BLaER1 treated with 17β-estradiol and CSF1 and Interleukin-3, amounts not matched to agents 10 nM and 100 nM (cell line): Measurements from ENCODE around the gene LRRC41.

Source experiments
- H3K27ac ChIP-seq, 11 experiments: shearing (Covaris generic); formaldehyde crosslinking; 2 replicates each; pipeline ENCODE4 v1.8.1; 2022
- H3K27me3 ChIP-seq, 11 experiments: shearing (Covaris generic); formaldehyde crosslinking; 2 replicates each; pipeline ENCODE4 v1.8.1; 2022
- H3K36me3 ChIP-seq, 11 experiments: shearing (Covaris generic); formaldehyde crosslinking; 2 replicates each; pipeline ENCODE4 v1.8.1; 2022
- H3K4me1 ChIP-seq, 10 experiments: shearing (Covaris generic); formaldehyde crosslinking; 2 replicates each; pipeline ENCODE4 v1.8.1; 2022
- H3K4me2 ChIP-seq, 11 experiments: shearing (Covaris generic); formaldehyde crosslinking; 2 replicates each; pipeline ENCODE4 v1.8.1; 2022
- H3K4me3 ChIP-seq, 10 experiments: shearing (Covaris generic); formaldehyde crosslinking; 2 replicates each; pipeline ENCODE4 v1.8.1; 2022
- H3K9ac ChIP-seq, 11 experiments: shearing (Covaris generic); formaldehyde crosslinking; 2 replicates each; pipeline ENCODE4 v1.8.1; 2022
- H3K9me3 ChIP-seq, 11 experiments: shearing (Covaris generic); formaldehyde crosslinking; replicated peaks in 1 of 11; 2 replicates each; pipeline ENCODE4 v1.8.1; 2022
- H4K20me1 ChIP-seq, 11 experiments: shearing (Covaris generic); formaldehyde crosslinking; 2 replicates each; pipeline ENCODE4 v1.8.1; 2022
- Cebpa-rat ChIP-seq, 11 experiments: shearing (Covaris generic); IDR thresholded peaks; 2 replicates each; pipeline ENCODE4 v1.8.1; 2022

LRRC41 gene

GRCh38 chr1:46289976-46290375 lies 13.4 kb downstream of the LRRC41 start:
- H3K27ac ChIP-seq: no peak overlapping the region
- no peaks in the 10 kb centered on the region for H3K27me3 ChIP-seq
- H4K20me1 ChIP-seq: peaks cover 0 to 79% (median 28%) of the 10 kb centered on the region in 11 experiments; a peak in 20 of 22 replicates
- peak overlapping the region in 1 of 11 experiments; percentile 64; a peak in 1 of 22 replicates for H3K4me2 ChIP-seq
- peaks cover 0 to 30% (median 4%) of the 10 kb centered on the region in 10 experiments; a peak in 9 of 20 replicates for H3K4me1 ChIP-seq
- H3K9me3 ChIP-seq: no peaks in the 10 kb centered on the region
- TF ChIP-seq Cebpa-rat (IDR thresholded peaks at IDR 0.05): no peak
- H3K36me3 ChIP-seq: peaks cover 55 to 100% (median 90%) of the 10 kb centered on the region in 11 experiments
- no peak overlapping the region for H3K4me3 ChIP-seq
- H3K9ac ChIP-seq: no peak overlapping the region

GRCh38 chr1:46289134-46289494 lies 14.3 kb downstream of the LRRC41 start:
- Histone ChIP-seq H3K9ac (peak overlapping the region in 1 of 11 experiments; percentile 43; a peak in 1 of 22 replicates), H3K4me2 (peak overlapping the region in 3 of 11 experiments; percentile 24 to 67 (median 64); a peak in 7 of 22 replicates), H3K4me1 (peaks cover 0 to 30% (median 4%) of the 10 kb centered on the region in 10 experiments; a peak in 9 of 20 replicates), H4K20me1 (peaks cover 0 to 79% (median 36%) of the 10 kb centered on the region in 11 experiments; a peak in 20 of 22 replicates), H3K27ac (peak overlapping the region in 2 of 11 experiments; percentile 22 to 36; a peak in 5 of 22 replicates), H3K36me3 (peaks cover 56 to 100% (median 90%) of the 10 kb centered on the region in 11 experiments), H3K9me3 (no peaks in the 10 kb centered on the region), H3K27me3 (no peaks in the 10 kb centered on the region), H3K4me3 (no peak overlapping the region)
- no peak for TF ChIP-seq Cebpa-rat (IDR thresholded peaks at IDR 0.05)

- H3K9ac ChIP-seq: peak overlapping the region in 2 of 11 experiments; percentile 10 to 43; a peak in 1 of 22 replicates
- peaks cover 55 to 100% (median 90%) of the 10 kb centered on the region in 11 experiments for H3K36me3 ChIP-seq
- H3K4me1 ChIP-seq: peaks cover 0 to 30% (median 4%) of the 10 kb centered on the region in 10 experiments; a peak in 9 of 20 replicates
- TF ChIP-seq Cebpa-rat (IDR thresholded peaks at IDR 0.05): no peak
- no peak overlapping the region for H3K4me3 ChIP-seq
- H3K9me3 ChIP-seq: no peaks in the 10 kb centered on the region
- peak overlapping the region in 3 of 11 experiments; percentile 12 to 36 (median 22); a peak in 5 of 22 replicates for H3K27ac ChIP-seq
- no peaks in the 10 kb centered on the region for H3K27me3 ChIP-seq
- H3K4me2 ChIP-seq: peak overlapping the region in 5 of 11 experiments; percentile 1 to 67 (median 24); a peak in 8 of 22 replicates
- H4K20me1 ChIP-seq: peaks cover 0 to 79% (median 37%) of the 10 kb centered on the region in 11 experiments; a peak in 20 of 22 replicates
Measured at GRCh38 chr1:46288485-46289133, 14.8 kb downstream of the LRRC41 start.

- Histone ChIP-seq H3K27me3 (no peaks in the 10 kb centered on the region), H3K4me3 (no peak overlapping the region), H4K20me1 (peaks cover 3 to 91% (median 52%) of the 10 kb centered on the region in 11 experiments; a peak in 20 of 22 replicates), H3K36me3 (peaks cover 60 to 100% (median 95%) of the 10 kb centered on the region in 11 experiments), H3K27ac (no peak overlapping the region), H3K4me2 (no peak overlapping the region), H3K4me1 (peaks cover 0 to 30% (median 5%) of the 10 kb centered on the region in 10 experiments; a peak in 10 of 20 replicates), H3K9me3 (no peaks in the 10 kb centered on the region), H3K9ac (no peak overlapping the region; a peak in 1 of 22 replicates)
- no peak for TF ChIP-seq Cebpa-rat (IDR thresholded peaks at IDR 0.05)
Measured at GRCh38 chr1:46285730-46286477, 17.5 kb downstream of the LRRC41 start.

DNA sequence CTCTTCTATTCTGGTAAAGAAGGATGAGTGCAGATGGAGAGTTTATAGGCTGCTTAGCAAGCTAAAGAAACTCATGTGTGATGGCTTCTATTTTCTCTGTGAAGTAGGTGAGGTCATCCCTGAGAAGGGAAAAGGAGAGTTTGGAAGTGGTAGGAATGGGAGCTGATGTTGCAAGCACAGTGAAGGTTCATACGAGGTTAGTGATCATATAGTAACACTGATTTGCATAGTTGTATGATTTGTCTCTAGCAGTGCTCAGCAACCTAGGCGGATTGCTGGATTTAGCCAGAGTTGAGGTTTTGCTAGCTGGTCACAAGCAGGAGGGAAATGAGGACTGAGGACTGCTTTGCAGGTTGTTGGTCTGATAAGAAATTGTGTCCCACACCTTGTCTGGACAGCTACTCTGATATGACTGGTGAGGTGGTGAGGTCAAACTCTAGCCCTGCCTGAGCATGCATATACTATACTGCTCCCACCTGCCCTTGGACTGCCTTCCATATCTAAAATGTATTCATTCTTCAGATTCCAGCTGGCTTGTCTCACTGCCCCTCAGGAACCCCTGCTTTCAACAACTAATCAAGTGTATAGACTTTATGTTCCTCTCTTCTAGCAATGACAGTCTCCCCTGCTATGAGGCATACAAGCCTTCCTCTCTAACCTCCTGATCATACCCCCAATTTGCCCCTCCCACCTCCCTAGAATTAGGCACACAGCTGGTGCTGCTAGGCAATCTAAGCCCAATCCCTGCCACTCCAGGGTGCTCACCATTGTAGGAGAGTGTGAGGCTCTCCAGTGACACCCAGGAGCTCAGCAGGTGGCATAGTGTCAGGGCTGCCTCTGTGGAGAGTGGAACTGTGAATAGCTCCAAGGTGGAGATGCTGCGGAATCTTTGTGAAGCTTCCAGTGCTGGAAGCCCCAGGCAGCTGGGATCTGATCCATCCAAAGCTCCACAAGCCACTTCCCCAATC lies 18.5 kb downstream of the LRRC41 start:
- no peaks in the 10 kb centered on the region for H3K9me3 ChIP-seq
- H3K27me3 ChIP-seq: no peaks in the 10 kb centered on the region
- no peak overlapping the region for H3K27ac ChIP-seq
- peaks cover 7 to 97% (median 58%) of the 10 kb centered on the region in 11 experiments; a peak in 20 of 22 replicates for H4K20me1 ChIP-seq
- H3K4me2 ChIP-seq: no peak overlapping the region
- no peak overlapping the region for H3K9ac ChIP-seq
- no peak for TF ChIP-seq Cebpa-rat (IDR thresholded peaks at IDR 0.05)
- H3K36me3 ChIP-seq: peaks cover 68 to 100% (median 98%) of the 10 kb centered on the region in 11 experiments
- no peak overlapping the region for H3K4me3 ChIP-seq
- H3K4me1 ChIP-seq: peaks cover 0 to 23% (median 5%) of the 10 kb centered on the region in 10 experiments; a peak in 10 of 20 replicates

DNA sequence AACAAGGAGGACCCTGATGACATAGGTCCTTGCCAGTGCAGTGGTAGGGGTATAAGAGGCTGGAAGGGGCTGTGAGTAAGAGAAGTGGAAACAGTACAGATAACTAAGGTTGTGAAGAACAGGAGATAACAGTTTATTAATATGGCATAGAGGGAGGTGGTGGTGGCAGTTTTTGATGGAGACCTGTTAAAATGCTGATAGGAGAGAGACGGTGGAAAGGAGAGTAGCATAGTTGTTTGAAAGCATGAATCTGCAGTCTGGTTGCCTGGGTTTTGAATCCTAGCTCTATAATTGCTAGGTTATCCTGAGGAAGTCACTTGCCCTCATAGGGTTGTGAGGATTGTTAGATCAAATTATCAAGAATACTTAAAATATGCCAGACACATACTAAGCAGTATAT lies 19.4 kb downstream of the LRRC41 start:
- Histone ChIP-seq H3K9me3 (no peaks in the 10 kb centered on the region), H3K27ac (no peak overlapping the region), H4K20me1 (peaks cover 7 to 88% (median 58%) of the 10 kb centered on the region in 11 experiments; a peak in 20 of 22 replicates), H3K4me1 (peaks cover 0 to 14% (median 5%) of the 10 kb centered on the region in 10 experiments; a peak in 10 of 20 replicates), H3K9ac (no peak overlapping the region), H3K36me3 (peaks cover 77 to 100% (median 98%) of the 10 kb centered on the region in 11 experiments), H3K4me3 (no peak overlapping the region), H3K27me3 (no peaks in the 10 kb centered on the region), H3K4me2 (no peak overlapping the region)
- no peak for TF ChIP-seq Cebpa-rat (IDR thresholded peaks at IDR 0.05)

- H3K27ac ChIP-seq: no peak overlapping the region
- H3K4me3 ChIP-seq: no peak overlapping the region
- H3K36me3 ChIP-seq: peaks cover 85 to 100% (median 100%) of the 10 kb centered on the region in 11 experiments
- no peak overlapping the region for H3K4me2 ChIP-seq
- H3K27me3 ChIP-seq: no peaks in the 10 kb centered on the region
- TF ChIP-seq Cebpa-rat (IDR thresholded peaks at IDR 0.05): no peak
- no peak overlapping the region for H3K9ac ChIP-seq
- no peaks in the 10 kb centered on the region for H3K9me3 ChIP-seq
- H4K20me1 ChIP-seq: peaks cover 7 to 60% (median 50%) of the 10 kb centered on the region in 11 experiments; a peak in 20 of 22 replicates
- peaks cover 0 to 3% (median 0%) of the 10 kb centered on the region in 10 experiments; a peak in 1 of 20 replicates for H3K4me1 ChIP-seq
Measured at GRCh38 chr1:46281021-46281420, 22.4 kb downstream of the LRRC41 start.

- no peaks in the 10 kb centered on the region for H3K9me3 ChIP-seq
- no peak overlapping the region for H3K4me3 ChIP-seq
- H3K9ac ChIP-seq: no peak overlapping the region
- no peaks in the 10 kb centered on the region for H3K27me3 ChIP-seq
- peaks cover 75 to 100% (median 100%) of the 10 kb centered on the region in 11 experiments for H3K36me3 ChIP-seq
- no peak for TF ChIP-seq Cebpa-rat (IDR thresholded peaks at IDR 0.05)
- H3K4me2 ChIP-seq: no peak overlapping the region
- peaks cover 0 to 3% (median 0%) of the 10 kb centered on the region in 10 experiments; a peak in 1 of 20 replicates for H3K4me1 ChIP-seq
- peaks cover 6 to 51% (median 41%) of the 10 kb centered on the region in 11 experiments; a peak in 18 of 22 replicates for H4K20me1 ChIP-seq
- H3K27ac ChIP-seq: no peak overlapping the region
Measured at GRCh38 chr1:46280092-46280491, 23.3 kb downstream of the LRRC41 start.
